ENCODE data around the gene C1S.

- no peak for TF ChIP-seq CTCF (IDR thresholded peaks at IDR 0.05; ENCODE audit: low read length)
- no peak for TF ChIP-seq EZH2phosphoT487 (IDR thresholded peaks at IDR 0.05; ENCODE audit: low read length)
Observed at GRCh38 chr12:7107636-7108002, 47.1 kb downstream of the C1S start.
